GM19238 (cell line): ENCODE measurements around the gene OXT.

ENCODE experiments used
- DNase-seq: peaks from one replicate; pipeline ENCODE4 v3.0.0; 2011; ENCODE audit warnings: low spot score; ENCODE audit not compliant: insufficient read length

The OXT gene

GRCh38 chr20:3084283-3084985, 13.0 kb downstream of the OXT start, which contains the start of gene AVP:
Gene AVP, minus strand, starts transcription at chr20:3084724. Its CDS starts 50 bp downstream, at chr20:3084674.
- DNase-seq = no peak

DNA sequence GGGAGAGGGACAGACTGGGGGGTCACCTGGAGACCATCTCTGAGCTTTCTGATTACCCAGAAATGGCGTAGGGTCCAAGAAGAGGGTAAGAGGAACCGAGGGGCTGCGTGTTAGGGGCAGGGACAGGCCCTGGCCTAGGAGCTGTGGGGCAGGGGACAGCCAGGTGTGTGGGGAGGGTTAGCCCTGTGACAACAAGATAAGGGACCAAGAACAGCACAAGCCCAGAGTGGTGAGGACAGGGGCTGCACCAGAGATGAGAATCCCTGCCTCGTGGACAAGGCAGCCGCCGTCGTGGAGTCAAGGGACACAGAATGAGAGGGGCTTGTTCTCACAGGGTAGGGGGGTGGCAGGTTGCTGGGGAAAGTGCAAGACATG, 13.6 kb downstream of the OXT start:
- no peak for DNase-seq

DNA sequence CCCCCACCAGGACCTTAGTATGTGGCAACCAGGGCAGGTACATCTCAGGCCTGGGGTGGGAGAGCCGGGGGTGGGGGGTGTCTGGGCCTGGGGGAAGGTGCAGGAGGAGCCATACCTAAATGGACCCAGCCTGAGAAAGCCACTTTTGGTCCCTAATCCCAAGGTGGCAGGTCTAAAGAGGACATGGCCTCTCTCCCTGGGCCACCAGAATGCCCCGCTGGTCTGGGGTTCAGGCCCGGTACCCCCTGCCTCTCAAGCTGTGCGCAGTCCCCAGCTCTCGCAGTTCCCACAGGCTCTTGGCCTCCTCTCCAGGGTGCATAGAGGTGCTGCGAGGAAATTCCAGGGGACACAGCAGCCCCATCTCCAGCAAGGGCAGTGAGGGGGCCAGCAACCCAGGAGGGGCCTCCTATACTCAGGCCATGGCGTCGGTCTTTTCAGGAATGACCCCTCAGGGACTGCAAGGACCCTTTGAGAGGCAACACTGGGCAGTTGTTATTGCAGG, 14.2 kb downstream of the OXT start:
- no peak for DNase-seq

DNA sequence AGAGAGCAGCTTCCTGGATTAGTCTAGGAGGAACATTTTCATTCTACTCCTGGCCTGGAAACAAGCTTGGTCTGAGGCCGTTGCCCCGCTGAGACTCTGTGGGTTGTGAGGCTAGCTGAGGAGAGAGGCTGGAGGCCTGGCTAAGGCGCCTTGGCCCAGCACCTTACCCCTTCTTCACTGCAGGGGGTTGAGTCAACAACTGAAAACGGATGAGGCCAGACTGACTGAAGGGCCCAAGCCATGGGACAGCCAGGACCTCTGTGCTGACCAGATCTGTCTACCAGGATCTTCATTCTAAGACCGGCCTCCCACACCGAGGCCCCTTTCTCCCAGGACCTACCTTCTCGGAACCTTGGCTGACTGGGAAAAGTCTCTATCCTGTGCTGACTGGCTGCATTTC, 16.6 kb downstream of the OXT start:
- no peak for DNase-seq

DNA sequence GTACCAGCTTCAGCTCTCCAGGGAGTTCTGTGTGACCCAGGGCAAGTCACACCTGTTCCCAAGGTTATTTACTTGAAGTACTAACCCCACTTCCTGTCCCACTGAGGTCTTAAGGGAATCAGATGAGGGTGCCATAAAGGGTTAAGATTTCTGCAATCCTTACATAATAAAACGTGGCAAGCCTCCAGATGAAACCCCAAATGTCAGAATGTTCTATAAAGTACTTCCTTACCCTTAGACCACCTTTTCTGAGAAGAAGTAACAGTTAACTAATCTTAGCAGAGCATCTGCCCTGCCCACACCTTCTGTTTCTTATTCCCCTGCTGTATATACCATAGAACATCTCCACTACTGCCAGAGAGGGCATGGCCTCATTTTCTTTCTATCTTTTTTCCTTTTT, 19.1 kb downstream of the OXT start:
- no peak for DNase-seq

DNA sequence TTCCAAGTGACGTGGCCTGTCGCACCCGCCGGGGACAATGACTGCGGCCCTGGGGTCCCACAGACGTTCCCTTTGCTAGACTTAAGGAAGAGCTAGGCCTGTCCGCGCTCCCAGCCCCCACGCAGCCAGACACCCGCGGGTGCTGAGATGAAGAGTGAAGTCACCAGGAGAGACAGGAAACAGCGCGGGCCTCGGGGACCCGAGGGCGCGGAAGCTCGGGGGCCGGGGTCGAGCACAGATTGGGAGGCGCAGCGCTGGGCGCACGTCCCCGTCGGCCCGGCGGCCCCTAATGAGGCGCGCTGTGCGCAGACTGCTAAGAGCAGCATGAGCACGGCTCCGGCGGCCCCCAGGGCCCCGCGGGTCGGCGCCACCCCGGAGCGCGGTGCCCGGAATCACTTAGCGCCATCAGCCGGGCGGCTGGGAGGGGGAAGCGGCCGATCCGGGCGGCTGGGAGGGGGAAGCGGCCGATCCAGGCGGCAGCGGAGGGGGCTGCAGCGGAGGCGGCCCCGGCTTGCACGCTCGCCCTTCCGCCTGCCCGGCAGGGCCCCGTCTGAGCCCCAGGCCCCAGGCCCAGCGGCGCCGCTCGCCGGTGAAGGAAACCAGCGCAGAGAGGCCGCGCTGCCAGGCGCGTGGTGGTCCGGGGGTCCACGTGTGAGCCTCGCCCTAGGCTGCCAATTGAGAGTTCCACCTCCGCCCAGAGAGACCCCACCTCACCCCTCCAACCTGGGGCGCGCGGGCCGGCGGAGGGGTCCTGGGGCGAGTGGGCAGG, 21.4 kb downstream of the OXT start:
- DNase-seq = no peak

DNA sequence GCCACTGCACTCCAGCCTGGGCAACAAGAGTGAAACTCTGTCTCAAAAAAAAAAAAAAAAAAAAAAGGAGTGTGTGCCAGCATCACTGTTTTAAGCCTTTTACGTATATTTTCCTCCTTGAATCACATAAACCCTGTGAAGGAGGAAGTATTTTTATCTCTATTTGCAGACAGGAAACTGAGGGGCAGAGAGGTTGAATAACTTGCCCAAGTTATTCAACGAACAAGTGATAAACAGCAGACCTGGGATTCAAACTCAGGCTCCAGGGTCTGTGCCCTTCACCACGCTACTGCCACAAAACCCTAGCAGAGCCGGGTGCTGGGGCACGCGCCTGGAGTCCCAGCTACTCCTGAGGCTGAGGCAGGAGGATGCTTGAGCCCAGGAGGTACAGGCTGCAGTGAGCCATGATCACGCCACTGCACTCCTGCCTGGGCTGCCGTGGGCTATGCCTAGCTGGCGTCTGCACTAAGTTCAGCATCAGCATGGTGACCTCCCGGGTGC, 22.5 kb downstream of the OXT start:
- no peak for DNase-seq

DNA sequence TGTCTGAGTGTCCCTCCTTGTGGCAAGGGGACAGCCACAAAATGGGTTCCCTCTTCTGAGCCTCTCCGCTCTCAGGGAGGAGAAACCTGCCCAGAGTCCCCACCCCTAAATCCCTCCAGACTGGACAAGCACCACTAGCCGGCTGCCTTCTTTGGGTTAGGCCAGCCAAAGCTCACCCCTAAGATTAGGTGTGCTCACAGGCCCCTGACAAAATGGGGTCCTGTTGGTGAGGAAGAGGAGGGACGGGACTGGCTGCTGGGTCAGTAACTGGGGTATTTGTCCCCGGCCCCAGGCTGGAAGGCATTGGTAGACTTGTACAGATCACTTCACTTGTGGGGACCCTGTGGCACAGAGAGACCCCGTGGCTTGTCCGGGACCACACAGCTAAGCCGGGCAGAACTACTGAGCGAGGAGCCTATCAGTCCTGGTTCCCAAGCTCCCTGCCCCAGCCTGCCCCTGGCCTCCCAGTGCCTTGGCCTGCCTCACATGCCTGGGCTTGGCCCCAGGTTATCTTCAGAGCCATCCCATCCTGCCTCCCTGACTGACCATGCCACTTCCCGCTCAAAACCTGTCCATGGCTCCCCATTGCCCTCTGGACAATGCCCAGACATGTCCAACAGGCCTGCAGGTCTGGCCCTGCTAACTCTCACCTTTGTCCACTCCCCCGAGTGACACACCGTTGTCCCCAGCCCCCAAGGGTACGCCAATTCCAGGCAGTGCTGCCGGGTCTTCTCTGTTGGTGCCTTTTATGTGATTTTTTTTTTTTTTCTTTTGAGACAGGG, 23.6 kb downstream of the OXT start:
- no peak for DNase-seq

- no peak for DNase-seq
These were observed 29.1 kb downstream of the OXT start for GRCh38 chr20:3100480-3100879.

DNA sequence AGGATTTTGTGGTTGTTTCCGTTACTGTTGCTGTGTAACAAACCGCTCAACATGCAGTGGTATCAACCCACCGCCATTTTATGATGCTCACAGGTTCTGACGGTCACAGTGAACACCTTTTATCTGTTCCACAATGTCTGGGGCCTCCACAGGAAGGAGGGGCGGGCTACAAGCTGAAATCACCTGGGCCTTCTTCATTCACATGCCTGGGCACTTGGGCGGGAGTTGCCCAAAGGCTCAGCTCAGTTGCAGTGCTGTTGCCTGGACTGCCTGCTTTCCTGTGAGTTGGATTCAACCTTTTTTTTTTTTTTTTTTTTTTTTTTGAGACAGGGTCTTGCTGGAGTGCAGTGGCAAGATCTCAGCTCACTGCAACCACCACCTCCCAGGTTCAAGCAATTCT, 29.8 kb downstream of the OXT start:
- no peak for DNase-seq

- no peak for DNase-seq
These were observed 30.5 kb downstream of the OXT start for GRCh38 chr20:3101737-3102574.

GRCh38 chr20:3102575-3103368, 31.4 kb downstream of the OXT start:
- DNase-seq = no peak

DNA sequence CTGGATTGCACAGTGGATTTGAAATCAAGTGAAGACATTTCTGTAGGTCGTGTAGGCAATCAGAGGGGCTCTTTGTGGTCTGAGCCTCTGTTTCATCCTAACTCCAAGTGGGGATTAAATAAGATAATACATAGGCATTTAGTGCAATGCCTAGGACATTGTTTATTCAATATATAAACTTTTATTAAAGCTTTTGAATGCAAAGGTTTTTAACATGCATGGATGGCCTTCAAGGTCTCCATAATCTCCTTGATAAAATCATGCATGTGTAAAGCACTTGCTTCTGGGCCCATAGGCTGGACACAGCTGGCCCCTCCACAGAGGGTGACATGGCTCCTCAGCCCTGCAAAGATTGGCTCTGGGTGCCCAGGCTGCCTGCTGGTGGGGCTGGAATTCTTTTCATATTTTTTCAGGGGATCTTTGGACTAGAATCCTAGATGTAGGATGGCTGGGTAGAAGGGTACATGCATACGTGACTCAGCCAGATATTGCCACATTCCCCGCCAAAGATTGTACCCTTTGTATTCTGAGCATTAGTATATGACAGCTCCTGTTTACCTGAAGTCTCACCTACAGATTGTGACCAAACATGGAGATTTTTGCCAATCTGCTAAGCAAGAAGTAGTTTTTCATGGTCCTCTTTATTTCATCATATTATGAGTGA, 32.1 kb downstream of the OXT start:
- no peak for DNase-seq

- DNase-seq = no peak
These were observed 34.1 kb downstream of the OXT start for GRCh38 chr20:3105256-3106137.

DNA sequence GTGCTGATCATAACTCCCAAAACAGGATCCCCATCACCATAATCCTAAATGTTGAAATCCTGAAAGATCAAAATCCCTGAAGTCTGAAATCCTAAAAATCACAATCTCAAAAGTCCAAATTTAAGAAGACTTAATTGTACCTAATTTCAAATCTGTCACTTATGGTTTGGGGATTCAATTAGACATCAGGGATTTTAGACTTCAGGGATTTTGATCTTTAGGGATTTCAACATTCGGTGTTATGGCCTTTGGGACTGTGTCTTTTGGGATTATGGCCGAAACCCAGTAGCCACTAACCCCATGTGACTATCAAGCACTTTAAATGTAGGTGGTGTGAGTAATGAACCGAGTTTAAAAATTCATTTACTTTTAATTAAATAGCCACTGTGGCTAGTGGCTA, 34.8 kb downstream of the OXT start:
- no peak for DNase-seq

DNA sequence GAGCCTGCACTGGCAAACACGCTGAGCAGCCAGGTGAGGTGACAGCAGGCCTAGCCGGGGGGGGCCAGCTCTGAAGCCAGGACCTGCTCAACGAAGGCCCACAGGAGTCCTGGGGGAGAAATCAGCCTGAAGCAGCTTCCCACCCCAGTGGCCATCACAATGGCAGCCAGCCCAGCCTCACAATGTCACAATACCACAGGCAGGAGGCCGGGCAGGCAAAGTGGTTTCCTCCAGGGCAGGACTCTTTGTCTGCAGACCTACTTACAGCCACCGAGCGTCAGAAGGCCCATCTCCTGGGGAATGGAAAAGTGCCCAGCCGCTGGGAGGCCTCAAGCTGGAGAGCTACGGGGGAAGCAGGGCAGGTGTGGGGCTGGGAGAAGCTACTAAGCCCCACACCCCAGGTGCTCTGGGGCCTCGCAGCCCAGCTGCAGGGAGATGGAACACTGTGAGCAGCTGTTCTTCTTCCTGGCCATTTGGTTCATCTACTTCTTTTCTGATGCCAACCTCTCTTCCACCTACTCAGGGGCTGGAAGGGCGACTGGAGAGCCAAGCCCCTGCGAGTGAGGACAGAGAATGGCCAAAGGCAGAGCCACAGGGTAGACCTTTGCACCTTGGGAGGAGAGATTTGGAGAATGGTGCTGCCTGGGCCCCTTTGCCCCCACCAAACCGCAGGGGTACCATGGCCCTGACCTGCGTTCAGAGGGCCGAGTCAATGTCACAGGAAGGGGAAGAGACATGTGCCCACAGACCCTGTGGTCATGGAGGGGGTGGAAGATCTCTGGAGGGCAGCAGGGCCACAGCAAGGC, 35.4 kb downstream of the OXT start:
- DNase-seq = no peak

DNA sequence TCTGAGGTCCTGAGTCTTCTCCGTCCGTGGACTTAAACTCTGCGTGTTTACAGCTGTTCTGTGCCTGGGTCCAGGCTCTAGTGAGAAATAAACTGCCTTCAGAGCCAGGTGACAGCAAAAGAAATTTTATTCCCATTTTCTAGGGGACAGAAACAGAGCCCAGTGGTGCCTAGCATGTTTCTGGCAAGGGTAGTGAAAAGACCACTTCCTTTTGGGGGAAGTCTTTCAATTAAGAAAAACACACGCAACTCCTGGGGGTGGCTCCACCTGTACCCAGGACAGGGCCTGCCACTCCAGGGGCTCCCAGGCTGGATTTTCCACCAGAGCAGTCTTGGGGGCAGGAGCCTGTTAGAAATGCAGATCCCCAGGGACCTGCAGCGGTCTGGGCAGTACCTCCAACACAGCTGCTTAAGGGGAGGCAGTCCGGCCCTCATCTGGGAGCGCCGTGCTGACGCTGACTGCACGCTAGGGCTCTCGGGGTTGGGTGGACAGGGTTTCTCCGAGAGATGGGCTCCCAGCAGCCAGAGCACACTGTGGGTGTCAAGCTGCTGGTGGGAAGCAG, 36.1 kb downstream of the OXT start:
- DNase-seq = no peak
